ENCODE data around the gene BRINP2. TPM values are rescaled to one million over a fixed set of nuclear protein-coding genes. Genes with fewer than 3 reads are reported as not detected.

The BRINP2 gene
- total and polyA plus RNA-seq, 2 of the 13 experiments (the other 11 are each of a cell fraction or from before 2014, with no cell fraction given), result 0.08 to 0.20 TPM

DNA sequence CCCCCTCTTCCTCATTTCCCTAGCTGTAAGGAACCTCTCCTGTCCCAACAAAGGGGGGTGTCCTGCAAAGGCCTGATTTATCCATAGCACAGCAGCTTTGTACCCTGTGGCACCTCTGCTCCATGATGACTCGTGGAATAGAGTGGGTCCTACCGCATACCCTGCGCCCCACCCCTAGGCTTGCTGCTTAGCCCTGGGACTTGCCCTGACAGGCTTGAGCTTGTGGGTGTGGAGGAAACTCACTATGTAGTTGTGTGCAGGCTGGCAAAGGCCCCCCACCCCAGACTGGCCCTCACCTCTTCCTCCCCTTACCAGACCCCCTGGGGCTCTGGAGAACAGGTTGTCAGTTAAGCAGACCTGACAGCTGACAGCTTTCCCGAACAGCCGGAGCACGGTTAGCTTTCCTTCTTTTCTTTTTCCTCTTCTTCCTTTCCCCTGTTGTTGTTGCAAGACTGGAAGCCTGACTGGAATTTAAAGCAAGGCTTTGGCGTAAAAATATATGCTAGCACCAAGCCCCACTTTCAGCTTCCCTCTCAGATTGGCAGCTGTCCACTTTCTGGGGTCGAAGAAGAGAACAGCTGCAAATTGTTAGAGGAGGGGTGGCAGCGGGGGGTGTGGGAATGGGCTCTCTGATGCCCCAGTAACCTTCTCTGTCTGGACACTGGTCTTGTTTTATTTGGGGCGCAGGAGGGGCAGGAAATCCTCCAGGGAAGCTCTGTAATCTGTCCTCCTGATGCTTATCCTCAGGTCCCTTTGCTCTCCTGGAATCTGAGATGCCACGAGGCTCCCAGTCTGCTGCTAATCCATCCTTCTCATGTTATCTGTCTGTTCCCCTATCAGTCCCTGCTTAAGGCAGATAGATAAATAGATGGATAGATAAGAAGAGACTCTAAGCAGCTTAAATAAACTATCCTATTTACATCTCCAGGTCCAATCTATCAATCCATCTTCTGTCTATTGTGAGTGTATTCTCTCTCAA, 134.6 kb downstream of the BRINP2 start:
- no TSS peak for BruUV-seq (replicated peaks)
- H3K4me1 ChIP-seq (ENCODE audit: insufficient read depth, low read length), result no peaks in the 10 kb centered on the region
- H3K27me3 ChIP-seq (ENCODE audit: control insufficient read depth in 1 of 2, insufficient read depth in 2 of 2, low read length in 2 of 2), result no peaks in the 10 kb centered on the region
- ATAC-seq, result no peak
- ChIA-PET CTCF (ENCODE audit: low intra/inter-chr PET ratio, low total read pairs) (no interaction called here), POLR2A (no interaction called here)
- TF ChIP-seq MXI1 (IDR thresholded peaks at IDR 0.05; ENCODE audit: borderline replicate concordance, low read depth, low read length), result no peak
- no peak overlapping the region for H2AFZ ChIP-seq (ENCODE audit: low read length)
- intact Hi-C loops (cut with micrococcal nuclease; ENCODE audit: unreplicated experiment), result no loop called here
- H3K79me2 ChIP-seq (ENCODE audit: insufficient read depth, low read length), result no peaks in the 10 kb centered on the region
- in situ Hi-C loops (cut with HindIII; ENCODE audit: extremely low pct_ligation_motif_present, low pct_unique_long_range_greater_than_20kb), result no loop called here
- no peak overlapping the region for H3K27ac ChIP-seq (ENCODE audit: extremely low read length, insufficient read depth, low read length)
- H3K36me3 ChIP-seq (replicated peaks in 1 of 2; ENCODE audit: control insufficient read depth in 1 of 2, insufficient read depth in 2 of 2, low read length in 2 of 2), result no peaks in the 10 kb centered on the region
- WGBS (ENCODE audit: low lambda C conversion rate), result 13% methylated on average over 9 of the region's 11 CpGs
- no peak for DNase-seq (ENCODE audit: low spot score)
- H3K9ac ChIP-seq (ENCODE audit: insufficient read depth, low read depth, low read length), result no peak overlapping the region
- no peak for FAIRE-seq
- H3K9me3 ChIP-seq (ENCODE audit: low read length), result no peaks in the 10 kb centered on the region
- no peak overlapping the region for H3K4me3 ChIP-seq (replicated peaks in 1 of 3; ENCODE audit: insufficient read depth in 1 of 3, low read depth in 2 of 3, low read length in 3 of 3)
- no peak overlapping the region for H3K4me2 ChIP-seq (ENCODE audit: low read depth, low read length)
- H4K20me1 ChIP-seq (ENCODE audit: insufficient read depth, low read length), result no peaks in the 10 kb centered on the region

- H3K36me3 ChIP-seq (replicated peaks in 1 of 2; ENCODE audit: control insufficient read depth in 1 of 2, insufficient read depth in 2 of 2, low read length in 2 of 2), result no peaks in the 10 kb centered on the region
- no peak overlapping the region for H3K9ac ChIP-seq (ENCODE audit: insufficient read depth, low read depth, low read length)
- in situ Hi-C loops (cut with HindIII; ENCODE audit: extremely low pct_ligation_motif_present, low pct_unique_long_range_greater_than_20kb), result no loop called here
- CTCF ChIA-PET (ENCODE audit: low intra/inter-chr PET ratio, low total read pairs), result no interaction called here
- intact Hi-C loops (cut with micrococcal nuclease; ENCODE audit: unreplicated experiment), result no loop called here
- H3K27ac ChIP-seq (ENCODE audit: extremely low read length, insufficient read depth, low read length), result no peak overlapping the region
- H3K9me3 ChIP-seq (ENCODE audit: low read length), result no peaks in the 10 kb centered on the region
- H4K20me1 ChIP-seq (ENCODE audit: insufficient read depth, low read length), result no peaks in the 10 kb centered on the region
- H3K27me3 ChIP-seq (ENCODE audit: control insufficient read depth in 1 of 2, insufficient read depth in 2 of 2, low read length in 2 of 2), result no peaks in the 10 kb centered on the region
- H3K4me1 ChIP-seq (ENCODE audit: insufficient read depth, low read length), result no peaks in the 10 kb centered on the region
- 0% methylated on average over 3 of the region's 3 CpGs for WGBS (ENCODE audit: low lambda C conversion rate)
- ATAC-seq (no peak), DNase-seq (ENCODE audit: low spot score) (no peak), FAIRE-seq (no peak)
- no peak overlapping the region for H2AFZ ChIP-seq (ENCODE audit: low read length)
- TF ChIP-seq ZNF24 (IDR thresholded peaks at IDR 0.05) (no peak), ZNF20 (CRISPR knock-in tag; IDR thresholded peaks at IDR 0.05) (no peak), ATF7 (IDR thresholded peaks at IDR 0.05) (no peak), ATF7 (CRISPR knock-in tag; IDR thresholded peaks at IDR 0.05) (no peak), EHMT2 (IDR thresholded peaks at IDR 0.05; ENCODE audit: borderline replicate concordance, low read depth, low read length) (no peak), HNRNPL (IDR thresholded peaks at IDR 0.05; ENCODE audit: low read depth, low read length) (no peak), KDM1A (CRISPR knock-in tag; IDR thresholded peaks at IDR 0.05) (no peak), ZNF550 (CRISPR knock-in tag; IDR thresholded peaks at IDR 0.05; ENCODE audit: borderline replicate concordance) (no peak), YEATS4 (CRISPR knock-in tag; IDR thresholded peaks at IDR 0.05; ENCODE audit: borderline replicate concordance) (no peak), AGO1 (IDR thresholded peaks at IDR 0.05; ENCODE audit: low read depth, low read length, poor library complexity, severe bottlenecking) (no peak), ZNF333 (CRISPR knock-in tag; IDR thresholded peaks at IDR 0.05; ENCODE audit: borderline replicate concordance) (no peak), ZNF761 (CRISPR knock-in tag; conservative IDR thresholded peaks at IDR 0.05) (no peak)
- TF ChIP-seq, protein P1, sequence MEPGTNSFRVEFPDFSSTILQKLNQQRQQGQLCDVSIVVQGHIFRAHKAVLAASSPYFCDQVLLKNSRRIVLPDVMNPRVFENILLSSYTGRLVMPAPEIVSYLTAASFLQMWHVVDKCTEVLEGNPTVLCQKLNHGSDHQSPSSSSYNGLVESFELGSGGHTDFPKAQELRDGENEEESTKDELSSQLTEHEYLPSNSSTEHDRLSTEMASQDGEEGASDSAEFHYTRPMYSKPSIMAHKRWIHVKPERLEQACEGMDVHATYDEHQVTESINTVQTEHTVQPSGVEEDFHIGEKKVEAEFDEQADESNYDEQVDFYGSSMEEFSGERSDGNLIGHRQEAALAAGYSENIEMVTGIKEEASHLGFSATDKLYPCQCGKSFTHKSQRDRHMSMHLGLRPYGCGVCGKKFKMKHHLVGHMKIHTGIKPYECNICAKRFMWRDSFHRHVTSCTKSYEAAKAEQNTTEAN (CRISPR knock-in tag; conservative IDR thresholded peaks at IDR 0.05), result no peak
- POLR2A ChIA-PET, result no interaction called here
- no peaks in the 10 kb centered on the region for H3K79me2 ChIP-seq (ENCODE audit: insufficient read depth, low read length)
- H3K4me2 ChIP-seq (ENCODE audit: low read depth, low read length), result no peak overlapping the region
- no peak overlapping the region for H3K4me3 ChIP-seq (replicated peaks in 1 of 3; ENCODE audit: insufficient read depth in 1 of 3, low read depth in 2 of 3, low read length in 3 of 3)
- no TSS peak for BruUV-seq (replicated peaks)
Measured at GRCh38 chr1:177306019-177306415, 135.3 kb downstream of the BRINP2 start.
